HEK293T (cell line): ENCODE data around the gene OSMR.

Experiments used
- CTCF ChIA-PET: fragments of 350-600 bp; formaldehyde crosslinking; extraction: SDS; loops from one replicate; lab custom pipeline; 2021; ENCODE audit warnings: antibody characterized with exemption, inconsistent platforms; lab: Yijun Ruan, JAX
- POLR2A ChIA-PET: fragments of 350-600 bp; formaldehyde crosslinking; extraction: SDS; loops from one replicate; lab custom pipeline; 2020; ENCODE audit warnings: antibody characterized with exemption, inconsistent platforms; lab: Yijun Ruan, JAX
- DNase-seq: peaks from one replicate; pipeline ENCODE4 v3.0.0; 2012; ENCODE audit warnings: mixed read lengths; ENCODE audit errors: extremely low spot score
- ARNT ChIP-seq: fragments of 450-650 bp; IDR thresholded peaks from 2 replicates; pipeline ENCODE4 v1.6.1; 2017; ENCODE audit warnings: mild to moderate bottlenecking
- BHLHE40 ChIP-seq: fragments of 450-650 bp; IDR thresholded peaks from 2 replicates; pipeline ENCODE4 v1.6.1; 2016; ENCODE audit warnings: mild to moderate bottlenecking, moderate library complexity, borderline replicate concordance
- CTBP1 ChIP-seq: fragments of 450-650 bp; IDR thresholded peaks from 2 replicates; pipeline ENCODE4 v1.6.1; 2016; ENCODE audit warnings: borderline replicate concordance
- ELF4 ChIP-seq: fragments of 450-650 bp; IDR thresholded peaks from 2 replicates; pipeline ENCODE4 v1.6.1; 2017; ENCODE audit warnings: antibody characterized with exemption
- FOXA1 ChIP-seq: fragments of 450-650 bp; IDR thresholded peaks from 2 replicates; pipeline ENCODE4 v1.6.1; 2016; ENCODE audit warnings: mild to moderate bottlenecking
- FOXK2 ChIP-seq: fragments of 450-650 bp; IDR thresholded peaks from 2 replicates; pipeline ENCODE4 v1.6.1; 2016; ENCODE audit warnings: mild to moderate bottlenecking
- FOXM1 ChIP-seq: fragments of 450-650 bp; IDR thresholded peaks from 2 replicates; pipeline ENCODE4 v1.6.1; 2017; ENCODE audit warnings: mild to moderate bottlenecking, borderline replicate concordance
- HDGF ChIP-seq: fragments of 450-650 bp; IDR thresholded peaks from 2 replicates; pipeline ENCODE4 v1.6.1; 2017; ENCODE audit warnings: antibody characterized with exemption, borderline replicate concordance
- L3MBTL2 ChIP-seq: fragments of 450-650 bp; conservative IDR thresholded peaks from 2 replicates; pipeline ENCODE4 v1.6.1; 2016; ENCODE audit warnings: mild to moderate bottlenecking
- LEF1 ChIP-seq: fragments of 450-650 bp; IDR thresholded peaks from 2 replicates; pipeline ENCODE4 v1.6.1; 2017; ENCODE audit warnings: mild to moderate bottlenecking, borderline replicate concordance
- NFRKB ChIP-seq: fragments of 450-650 bp; IDR thresholded peaks from 2 replicates; pipeline ENCODE4 v1.6.1; 2016; ENCODE audit warnings: mild to moderate bottlenecking, moderate library complexity
- SP1 ChIP-seq: fragments of 450-650 bp; IDR thresholded peaks from 2 replicates; pipeline ENCODE4 v1.6.1; 2017
- SUZ12 ChIP-seq: fragments of 450-650 bp; IDR thresholded peaks from 2 replicates; pipeline ENCODE4 v1.6.1; 2016; ENCODE audit warnings: mild to moderate bottlenecking
- TARDBP ChIP-seq: fragments of 450-650 bp; IDR thresholded peaks from 2 replicates; pipeline ENCODE4 v1.6.1; 2016
- ZNF384 ChIP-seq: fragments of 450-650 bp; IDR thresholded peaks from 2 replicates; pipeline ENCODE4 v1.6.1; 2016
- TF ChIP-seq, protein P1 (sequence below): fragments of 450-650 bp; IDR thresholded peaks from 2 replicates; pipeline ENCODE4 v1.6.1; 2016

OSMR gene

GRCh38 chr5:38845526-38846378 is at the start of gene OSMR:
TSS of gene OSMR (plus strand) at chr5:38846012. CDS start at chr5:38869045, 23,033 bp downstream.
- CTCF ChIA-PET, result interaction anchor here (0.5 to 0.6 kb wide), 2 partner anchors 12 to 36 kb away, joined by 3 to 4 read pairs; no protein-coding TSS in a partner anchor
- peak; percentile 53 for DNase-seq
- POLR2A ChIA-PET, result no interaction called here
- TF ChIP-seq L3MBTL2 (no peak), ZNF384 (no peak), ARNT (no peak), SUZ12 (no peak), FOXK2 (no peak), ELF4 (no peak), NFRKB (no peak), SP1 (no peak), FOXA1 (no peak), HDGF (no peak), TARDBP (no peak), FOXM1 (no peak), CTBP1 (no peak), BHLHE40 (no peak), LEF1 (no peak)
- TF ChIP-seq, protein P1, sequence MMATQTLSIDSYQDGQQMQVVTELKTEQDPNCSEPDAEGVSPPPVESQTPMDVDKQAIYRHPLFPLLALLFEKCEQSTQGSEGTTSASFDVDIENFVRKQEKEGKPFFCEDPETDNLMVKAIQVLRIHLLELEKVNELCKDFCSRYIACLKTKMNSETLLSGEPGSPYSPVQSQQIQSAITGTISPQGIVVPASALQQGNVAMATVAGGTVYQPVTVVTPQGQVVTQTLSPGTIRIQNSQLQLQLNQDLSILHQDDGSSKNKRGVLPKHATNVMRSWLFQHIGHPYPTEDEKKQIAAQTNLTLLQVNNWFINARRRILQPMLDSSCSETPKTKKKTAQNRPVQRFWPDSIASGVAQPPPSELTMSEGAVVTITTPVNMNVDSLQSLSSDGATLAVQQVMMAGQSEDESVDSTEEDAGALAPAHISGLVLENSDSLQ, result no peak

DNA sequence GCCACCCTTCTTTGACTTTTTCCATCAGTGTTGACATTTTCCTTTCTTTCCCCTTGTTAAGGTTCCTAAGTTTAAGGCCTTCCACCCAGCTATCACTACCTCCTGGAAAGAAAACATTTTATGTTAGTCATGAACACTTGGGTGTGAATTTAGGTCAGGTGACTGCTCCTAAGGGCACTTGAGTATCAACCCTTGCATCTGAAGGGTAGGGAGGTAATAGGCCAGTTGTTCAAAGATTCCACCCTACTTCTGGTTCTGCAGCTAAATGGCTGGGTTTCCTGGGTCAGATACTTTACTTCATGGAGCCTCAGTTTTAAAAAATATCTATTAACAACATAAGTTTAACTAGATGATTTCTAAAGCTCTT is 49.1 kb upstream of the OSMR start:
- CTCF ChIA-PET, result interaction anchor here (2.1 kb wide), 1 partner anchor 12 kb away, joined by 5 read pairs; no protein-coding TSS in a partner anchor
- TF ChIP-seq ZNF384 (no peak), BHLHE40 (no peak), L3MBTL2 (no peak), FOXK2 (no peak), CTBP1 (no peak), FOXA1 (no peak), NFRKB (no peak), HDGF (no peak), ARNT (no peak), ELF4 (no peak), LEF1 (no peak), TARDBP (no peak), SP1 (no peak), SUZ12 (no peak), FOXM1 (no peak)
- TF ChIP-seq, protein P1, result no peak
- DNase-seq, result no peak
- POLR2A ChIA-PET, result no interaction called here

- DNase-seq, result no peak
- ChIA-PET POLR2A (no interaction called here), CTCF (interaction anchor here (0.7 to 1.1 kb wide), 2 partner anchors 113 to 415 kb away, joined by 3 read pairs; no protein-coding TSS in a partner anchor)
- TF ChIP-seq L3MBTL2, result no peak
- no peak for TF ChIP-seq TARDBP
- no peak for TF ChIP-seq NFRKB
- TF ChIP-seq CTBP1, result no peak
- TF ChIP-seq ARNT, result no peak
- TF ChIP-seq HDGF, result no peak
- no peak for TF ChIP-seq FOXA1
- TF ChIP-seq ZNF384, result no peak
Measured at GRCh38 chr5:38797838-38798237, 48.0 kb upstream of the OSMR start.

- no peak for DNase-seq
- TF ChIP-seq, protein P1, result no peak
- no peak for TF ChIP-seq SP1
- no peak for TF ChIP-seq NFRKB
- no peak for TF ChIP-seq CTBP1
- no peak for TF ChIP-seq FOXA1
- TF ChIP-seq FOXK2, result no peak
- no peak for TF ChIP-seq ELF4
- TF ChIP-seq TARDBP, result no peak
- TF ChIP-seq BHLHE40, result no peak
- no peak for TF ChIP-seq FOXM1
- ChIA-PET CTCF (interaction anchor here (0.8 to 1.7 kb wide), 2 partner anchors 10 to 358 kb away, joined by 3 to 7 read pairs; no protein-coding TSS in a partner anchor), POLR2A (no interaction called here)
Measured at GRCh38 chr5:38799556-38800377, 46.0 kb upstream of the OSMR start.

DNA sequence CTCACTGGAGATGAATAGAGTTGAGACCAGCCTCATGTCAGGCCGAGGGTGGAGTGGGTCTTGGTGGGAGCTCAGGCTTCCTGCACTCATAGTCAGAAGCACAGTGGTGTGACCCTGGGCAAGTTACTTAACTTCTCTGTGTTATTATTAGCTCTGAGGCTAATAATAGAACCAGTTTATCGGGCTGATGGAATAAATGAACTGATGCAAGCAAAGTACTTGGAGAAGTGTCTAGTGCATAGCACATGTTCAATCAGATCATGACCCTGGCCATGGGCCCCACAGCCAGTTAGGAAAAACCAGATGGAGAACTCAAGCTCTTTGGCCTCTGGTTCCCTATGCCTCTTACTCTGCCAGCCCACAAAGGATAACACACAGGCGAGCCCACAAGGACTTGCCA is 45.3 kb upstream of the OSMR start:
- no peak for DNase-seq
- POLR2A ChIA-PET, result no interaction called here
- TF ChIP-seq L3MBTL2 (no peak), TARDBP (no peak), CTBP1 (no peak), FOXA1 (no peak), ELF4 (no peak), ARNT (no peak), LEF1 (no peak)
- TF ChIP-seq, protein P1, result no peak
- CTCF ChIA-PET, result interaction anchor here (0.8 to 1.7 kb wide), 2 partner anchors 9 to 359 kb away, joined by 3 to 7 read pairs; no protein-coding TSS in a partner anchor
